Fibroblast of mammary gland (primary cell): ENCODE results near the gene OCRL.

ENCODE experiments used
- DNase-seq: peaks from one replicate; pipeline ENCODE4 v3.0.0-alpha.2; 2010; ENCODE audit warnings: low read depth
- H3K4me3 ChIP-seq: 2 replicates; pipeline ENCODE4 v1.5.1; 2011; ENCODE audit warnings: low read depth, mild to moderate bottlenecking, low read length, moderate library complexity; ENCODE audit not compliant: control insufficient read depth
- TF ChIP-seq, protein P1 (sequence below): conservative IDR thresholded peaks from 2 replicates; pipeline ENCODE4 v1.5.1; 2011; ENCODE audit warnings: low read depth, low read length, inconsistent platforms; ENCODE audit not compliant: control insufficient read depth, insufficient read depth

OCRL gene

DNA sequence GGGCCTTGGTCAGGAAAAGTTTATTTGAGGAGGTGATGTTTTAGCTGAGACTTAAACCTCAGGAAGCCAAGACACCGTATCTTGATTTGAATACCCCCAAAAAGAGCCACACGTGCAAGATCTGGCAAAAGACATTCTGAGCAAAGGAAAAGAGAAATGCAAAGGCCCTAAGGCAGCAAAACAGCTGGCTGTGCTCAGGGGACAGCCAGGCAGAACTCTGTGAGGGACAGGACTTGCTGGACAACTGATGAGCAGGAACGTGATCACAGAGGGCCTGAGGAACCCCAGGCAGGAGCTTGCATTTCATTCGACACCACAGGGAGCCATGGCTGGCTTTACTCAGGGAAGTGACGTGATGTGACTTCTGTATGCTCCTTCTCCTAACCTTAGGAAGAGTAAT is 56.0 kb downstream of the OCRL start:
- TF ChIP-seq, protein P1, sequence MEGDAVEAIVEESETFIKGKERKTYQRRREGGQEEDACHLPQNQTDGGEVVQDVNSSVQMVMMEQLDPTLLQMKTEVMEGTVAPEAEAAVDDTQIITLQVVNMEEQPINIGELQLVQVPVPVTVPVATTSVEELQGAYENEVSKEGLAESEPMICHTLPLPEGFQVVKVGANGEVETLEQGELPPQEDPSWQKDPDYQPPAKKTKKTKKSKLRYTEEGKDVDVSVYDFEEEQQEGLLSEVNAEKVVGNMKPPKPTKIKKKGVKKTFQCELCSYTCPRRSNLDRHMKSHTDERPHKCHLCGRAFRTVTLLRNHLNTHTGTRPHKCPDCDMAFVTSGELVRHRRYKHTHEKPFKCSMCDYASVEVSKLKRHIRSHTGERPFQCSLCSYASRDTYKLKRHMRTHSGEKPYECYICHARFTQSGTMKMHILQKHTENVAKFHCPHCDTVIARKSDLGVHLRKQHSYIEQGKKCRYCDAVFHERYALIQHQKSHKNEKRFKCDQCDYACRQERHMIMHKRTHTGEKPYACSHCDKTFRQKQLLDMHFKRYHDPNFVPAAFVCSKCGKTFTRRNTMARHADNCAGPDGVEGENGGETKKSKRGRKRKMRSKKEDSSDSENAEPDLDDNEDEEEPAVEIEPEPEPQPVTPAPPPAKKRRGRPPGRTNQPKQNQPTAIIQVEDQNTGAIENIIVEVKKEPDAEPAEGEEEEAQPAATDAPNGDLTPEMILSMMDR: no peak
- DNase-seq: no peak
- H3K4me3 ChIP-seq: no peak overlapping the region

GRCh38 chrX:129597905-129598304 is 57.8 kb downstream of the OCRL start:
- DNase-seq: no peak
- TF ChIP-seq, protein P1: no peak
- no peak overlapping the region for H3K4me3 ChIP-seq

GRCh38 chrX:129599499-129599898 is 59.4 kb downstream of the OCRL start:
- no peak overlapping the region for H3K4me3 ChIP-seq
- no peak for DNase-seq
- TF ChIP-seq, protein P1: no peak

- no peak for DNase-seq
- no peak overlapping the region for H3K4me3 ChIP-seq
- TF ChIP-seq, protein P1: no peak
Observed at GRCh38 chrX:129599996-129600395, 59.9 kb downstream of the OCRL start.

DNA sequence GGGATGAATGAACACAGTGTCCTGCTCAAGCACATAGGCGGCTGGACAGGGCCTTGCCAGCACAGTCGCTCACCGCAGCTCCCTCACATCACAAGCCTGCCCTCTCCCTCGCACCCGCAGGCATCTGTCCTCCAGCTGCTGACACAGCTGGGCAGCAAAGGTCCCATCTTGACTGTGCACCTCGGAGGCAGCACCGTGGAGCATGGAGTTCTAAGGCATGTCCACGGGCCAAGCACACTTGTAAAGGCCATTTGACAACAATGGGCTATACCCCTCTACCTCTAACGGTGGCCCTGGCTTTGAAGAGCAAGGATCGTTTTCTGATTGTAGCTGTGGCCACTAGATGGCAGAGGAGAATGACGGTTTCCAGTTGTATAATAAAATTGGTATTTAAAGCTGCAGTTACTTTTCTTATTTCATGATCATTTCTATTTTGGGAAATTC is 60.9 kb downstream of the OCRL start:
- peak; percentile 31 for DNase-seq
- no peak overlapping the region for H3K4me3 ChIP-seq
- TF ChIP-seq, protein P1: peak; percentile 69

GRCh38 chrX:129606918-129607317 is 66.9 kb downstream of the OCRL start:
- DNase-seq: peak; percentile 54
- no peak overlapping the region for H3K4me3 ChIP-seq
- TF ChIP-seq, protein P1: peak; percentile 79

- no peak for DNase-seq
- no peak overlapping the region for H3K4me3 ChIP-seq
- TF ChIP-seq, protein P1: no peak
Observed at GRCh38 chrX:129608496-129608895, 68.4 kb downstream of the OCRL start.
